ENCODE results near the gene FOXE3.
A peak's percentile ranks its signal among the peaks of the same experiment; 100 is the strongest.

FOXE3 gene

GRCh38 chr1:47382399-47382983 lies 33.6 kb upstream of the FOXE3 start:
- no peak overlapping the region for H3K4me3 ChIP-seq (ENCODE audit: low read depth, low read length)
- no peak for TF ChIP-seq CTCF (IDR thresholded peaks at IDR 0.05; ENCODE audit: control insufficient read depth, extremely low read depth, insufficient read depth)
- no peak for DNase-seq (ENCODE audit: low read depth)

GRCh38 chr1:47384083-47384482 lies 32.0 kb upstream of the FOXE3 start:
- DNase-seq (ENCODE audit: low read depth) = no peak
- no peak overlapping the region for H3K4me3 ChIP-seq (ENCODE audit: low read depth, low read length)
- no peak for TF ChIP-seq CTCF (IDR thresholded peaks at IDR 0.05; ENCODE audit: control insufficient read depth, extremely low read depth, insufficient read depth)

GRCh38 chr1:47385020-47385419 lies 31.1 kb upstream of the FOXE3 start:
- no peak for TF ChIP-seq CTCF (IDR thresholded peaks at IDR 0.05; ENCODE audit: control insufficient read depth, extremely low read depth, insufficient read depth)
- DNase-seq (ENCODE audit: low read depth) = no peak

GRCh38 chr1:47386268-47386667 lies 29.8 kb upstream of the FOXE3 start:
- no peak overlapping the region for H3K4me3 ChIP-seq (ENCODE audit: low read depth, low read length)
- no peak for DNase-seq (ENCODE audit: low read depth)
- TF ChIP-seq CTCF (IDR thresholded peaks at IDR 0.05; ENCODE audit: control insufficient read depth, extremely low read depth, insufficient read depth) = no peak

More at GRCh38 chr1:47385020-47385419, 31.1 kb upstream of the FOXE3 start:
- H3K4me3 ChIP-seq (ENCODE audit: low read depth, low read length) = no peak overlapping the region

- no peak for DNase-seq (ENCODE audit: low read depth)
- no peak for TF ChIP-seq CTCF (IDR thresholded peaks at IDR 0.05; ENCODE audit: control insufficient read depth, extremely low read depth, insufficient read depth)
Measured at GRCh38 chr1:47388030-47388890, 27.8 kb upstream of the FOXE3 start.

DNA sequence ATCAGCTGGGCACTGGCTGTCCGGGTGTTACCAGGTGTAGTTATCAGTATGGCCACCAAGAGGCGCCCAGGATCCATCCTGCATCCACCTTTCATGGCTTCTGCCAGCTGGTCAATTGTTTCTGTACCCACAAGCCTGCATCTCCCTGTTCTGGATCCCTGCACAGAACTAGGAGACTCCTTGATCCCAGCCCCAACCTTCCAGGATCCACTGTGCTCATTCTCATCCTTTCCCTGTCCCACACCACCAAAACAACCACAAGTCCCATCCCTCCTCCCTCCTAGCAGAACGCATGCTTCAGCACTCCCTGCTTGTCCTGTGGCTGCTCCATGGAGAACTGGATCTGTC lies 27.2 kb upstream of the FOXE3 start:
- TF ChIP-seq CTCF (IDR thresholded peaks at IDR 0.05; ENCODE audit: control insufficient read depth, extremely low read depth, insufficient read depth) = peak; percentile 87
- DNase-seq (ENCODE audit: low read depth) = peak; percentile 21
- no peak overlapping the region for H3K4me3 ChIP-seq (ENCODE audit: low read depth, low read length)

More at GRCh38 chr1:47388030-47388890, 27.8 kb upstream of the FOXE3 start:
- H3K4me3 ChIP-seq (ENCODE audit: low read depth, low read length) = no peak overlapping the region

All from LNCaP clone FGC (cell line).